ENCODE data around the gene SPATA20.

SPATA20 gene

GRCh38 chr17:50562242-50563091 lies 15.5 kb downstream of the SPATA20 start:
- POLR2A ChIA-PET, result interaction anchor here (0.7 to 1.0 kb wide), 2 partner anchors 20 to 48 kb away, joined by 4 to 7 read pairs; no protein-coding TSS in a partner anchor
- CTCF ChIA-PET, result interaction anchor here (0.6 to 3.4 kb wide), 17 partner anchors 10 to 516 kb away, joined by 3 to 20 read pairs (median 3); no protein-coding TSS in a partner anchor
- no peak overlapping the region for H3K4me3 ChIP-seq (ENCODE audit: low read depth, low read length)

GRCh38 chr17:50563092-50563511 lies 16.1 kb downstream of the SPATA20 start:
- Histone ChIP-seq H3K4me1 (ENCODE audit: control insufficient read depth, insufficient read depth, low read length) (peaks cover 5% of the 10 kb centered on the region; the same call in 1 of the 2 replicates), H3K4me3 (ENCODE audit: low read depth, low read length) (no peak overlapping the region), H3K27ac (ENCODE audit: extremely low read depth, low read depth, low read length) (no peak overlapping the region), H3K36me3 (ENCODE audit: control insufficient read depth in 2 of 2, insufficient read depth in 1 of 2, low read length in 2 of 2) (no peaks in the 10 kb centered on the region), H3K9me3 (ENCODE audit: control insufficient read depth, insufficient read depth, low read depth, low read length) (no peaks in the 10 kb centered on the region)
- 0 out of 2 replicates have a peak, but pooled peaks have one; percentile 13 for TF ChIP-seq ZNF366 (tag by site-specific recombination; conservative IDR thresholded peaks at IDR 0.05)
- no peak for TF ChIP-seq KLF7 (tag by site-specific recombination; IDR thresholded peaks at IDR 0.05; ENCODE audit: borderline replicate concordance)
- CTCF ChIA-PET, result interaction anchor here (0.6 to 2.1 kb wide), 15 partner anchors 10 to 220 kb away, joined by 3 to 15 read pairs (median 3); no protein-coding TSS in a partner anchor
- POLR2A ChIA-PET, result interaction anchor here (0.7 to 1.0 kb wide), 2 partner anchors 21 to 48 kb away, joined by 4 to 7 read pairs; no protein-coding TSS in a partner anchor

More at GRCh38 chr17:50562242-50563091, 15.5 kb downstream of the SPATA20 start:
- no peak overlapping the region for H3K27ac ChIP-seq (ENCODE audit: extremely low read depth, low read depth, low read length)
- H3K4me1 ChIP-seq (ENCODE audit: control insufficient read depth, insufficient read depth, low read length), result peaks cover 5% of the 10 kb centered on the region; the same call in 1 of the 2 replicates
- TF ChIP-seq TRIM28 (IDR thresholded peaks at IDR 0.05; ENCODE audit: borderline replicate concordance, low read length) (no peak), BCL6B (tag by site-specific recombination; IDR thresholded peaks at IDR 0.05) (no peak), ZNF26 (tag by site-specific recombination; IDR thresholded peaks at IDR 0.05) (no peak), PATZ1 (tag by site-specific recombination; IDR thresholded peaks at IDR 0.05) (peak; percentile 51; the same call in 1 of the 2 replicates), FEZF1 (tag by site-specific recombination; IDR thresholded peaks at IDR 0.05) (no peak), GLIS2 (tag by site-specific recombination; IDR thresholded peaks at IDR 0.05) (peak; percentile 41; the same call in 1 of the 2 replicates), ZFHX2 (tag by site-specific recombination; conservative IDR thresholded peaks at IDR 0.05) (0 out of 2 replicates have a peak, but pooled peaks have one; percentile 27), WT1 (tag by site-specific recombination; IDR thresholded peaks at IDR 0.05) (0 out of 2 replicates have a peak, but pooled peaks have one; percentile 13)
- H3K36me3 ChIP-seq (ENCODE audit: control insufficient read depth in 2 of 2, insufficient read depth in 1 of 2, low read length in 2 of 2), result no peaks in the 10 kb centered on the region
- no peaks in the 10 kb centered on the region for H3K9me3 ChIP-seq (ENCODE audit: control insufficient read depth, insufficient read depth, low read depth, low read length)

GRCh38 chr17:50564916-50565315 lies 17.9 kb downstream of the SPATA20 start:
- TF ChIP-seq KLF8 (tag by site-specific recombination; IDR thresholded peaks at IDR 0.05), result peak; percentile 18; the same call in 1 of the 2 replicates
- TF ChIP-seq ZNF518A (tag by site-specific recombination; conservative IDR thresholded peaks at IDR 0.05; ENCODE audit: low read depth), result no peak
- no peaks in the 10 kb centered on the region for H3K36me3 ChIP-seq (ENCODE audit: control insufficient read depth in 2 of 2, insufficient read depth in 1 of 2, low read length in 2 of 2)
- H3K27ac ChIP-seq (ENCODE audit: extremely low read depth, low read depth, low read length), result no peak overlapping the region
- H3K4me1 ChIP-seq (ENCODE audit: control insufficient read depth, insufficient read depth, low read length), result peaks cover 5% of the 10 kb centered on the region; the same call in 1 of the 2 replicates
- no peaks in the 10 kb centered on the region for H3K9me3 ChIP-seq (ENCODE audit: control insufficient read depth, insufficient read depth, low read depth, low read length)
- ChIA-PET CTCF (interaction anchor here (0.7 to 1.5 kb wide), 4 partner anchors 12 to 144 kb away, joined by 3 to 5 read pairs (median 4); no protein-coding TSS in a partner anchor), POLR2A (no interaction called here)
- no peak overlapping the region for H3K4me3 ChIP-seq (ENCODE audit: low read depth, low read length)

Data from HEK293 (cell line).